OCI-LY1 (cell line): ENCODE measurements around the gene MVP.

ENCODE experiments used
- H2AFZ ChIP-seq: fragments of 200-600 bp; sonication (generic), shearing (Covaris generic); 2 replicates; pipeline ENCODE4 v1.6.0; 2014; ENCODE audit warnings: antibody characterized with exemption, mild to moderate bottlenecking, low read length
- H3F3A ChIP-seq: fragments of 200-600 bp; sonication (generic), shearing (Covaris generic); 2 replicates; pipeline ENCODE4 v1.6.0; 2014; ENCODE audit warnings: mild to moderate bottlenecking, antibody characterized with exemption, low read length, moderate library complexity; ENCODE audit not compliant: insufficient read depth
- H3K27ac ChIP-seq: fragments of 200-600 bp; sonication (generic); 2 replicates; pipeline ENCODE4 v1.5.1; 2014; ENCODE audit warnings: low read length, mixed run types, mild to moderate bottlenecking, low read depth; ENCODE audit not compliant: poor library complexity, severe bottlenecking
- H3K27me3 ChIP-seq: fragments of 200-600 bp; sonication (generic); 2 replicates; pipeline ENCODE4 v1.6.0; 2014; ENCODE audit warnings: antibody characterized with exemption, mild to moderate bottlenecking, low read length, moderate library complexity; ENCODE audit not compliant: insufficient read depth
- H3K36me3 ChIP-seq: fragments of 200-600 bp; sonication (generic); 2 replicates; pipeline ENCODE4 v1.6.1; 2014; ENCODE audit warnings: mild to moderate bottlenecking, antibody characterized with exemption, low read length, moderate library complexity, mixed read lengths; ENCODE audit not compliant: insufficient read depth
- H3K4me1 ChIP-seq: fragments of 200-600 bp; sonication (generic); 2 replicates; pipeline ENCODE4 v1.5.1; 2014; ENCODE audit warnings: mild to moderate bottlenecking, low read length, moderate library complexity; ENCODE audit not compliant: insufficient read depth, severe bottlenecking
- H3K4me2 ChIP-seq: fragments of 200-600 bp; sonication (generic), shearing (Covaris generic); 2 replicates; pipeline ENCODE4 v1.6.1; 2014; ENCODE audit warnings: low read length
- H3K4me3 ChIP-seq: fragments of 200-600 bp; sonication (generic); 2 replicates; pipeline ENCODE4 v1.5.1; 2014; ENCODE audit warnings: low read length, low read depth, mild to moderate bottlenecking, mixed read lengths; ENCODE audit not compliant: poor library complexity, severe bottlenecking
- H3K79me2 ChIP-seq: fragments of 200-600 bp; shearing (Covaris generic); 2 replicates; pipeline ENCODE4 v1.6.1; 2016; ENCODE audit warnings: mixed run types, low read length, mixed read lengths; ENCODE audit not compliant: insufficient read depth
- H3K9ac ChIP-seq: fragments of 200-600 bp; sonication (generic), shearing (Covaris generic); 2 replicates; pipeline ENCODE4 v1.6.1; 2014; ENCODE audit warnings: mild to moderate bottlenecking, low read length, mixed read lengths
- H3K9me2 ChIP-seq: fragments of 200-600 bp; sonication (generic), shearing (Covaris generic); 2 replicates; pipeline ENCODE4 v1.6.1; 2014; ENCODE audit warnings: low read depth, mild to moderate bottlenecking, low read length, mixed read lengths
- H3K9me3 ChIP-seq: fragments of 200-600 bp; shearing (Covaris generic); 2 replicates; pipeline ENCODE4 v1.6.1; 2014; ENCODE audit warnings: low read length, mixed read lengths
- H4K20me1 ChIP-seq: fragments of 200-600 bp; sonication (generic), shearing (Covaris generic); 2 replicates; pipeline ENCODE4 v1.6.0; 2016; ENCODE audit warnings: mild to moderate bottlenecking, low read length; ENCODE audit not compliant: insufficient read depth
- EZH2 ChIP-seq: fragments of 200-600 bp; sonication (generic), shearing (Covaris generic); IDR thresholded peaks from 2 replicates; pipeline ENCODE4 v1.8.0; 2017; ENCODE audit warnings: borderline replicate concordance, mixed run types, mild to moderate bottlenecking, antibody characterized with exemption, low read length, moderate library complexity, mixed read lengths
- TF ChIP-seq, protein P1 (sequence below): fragments of 200-600 bp; sonication (generic), shearing (Covaris generic); IDR thresholded peaks from 2 replicates; pipeline ENCODE4 v1.5.1; 2017; ENCODE audit warnings: mild to moderate bottlenecking, antibody characterized with exemption, low read length, moderate library complexity, mixed read lengths

Gene MVP

DNA sequence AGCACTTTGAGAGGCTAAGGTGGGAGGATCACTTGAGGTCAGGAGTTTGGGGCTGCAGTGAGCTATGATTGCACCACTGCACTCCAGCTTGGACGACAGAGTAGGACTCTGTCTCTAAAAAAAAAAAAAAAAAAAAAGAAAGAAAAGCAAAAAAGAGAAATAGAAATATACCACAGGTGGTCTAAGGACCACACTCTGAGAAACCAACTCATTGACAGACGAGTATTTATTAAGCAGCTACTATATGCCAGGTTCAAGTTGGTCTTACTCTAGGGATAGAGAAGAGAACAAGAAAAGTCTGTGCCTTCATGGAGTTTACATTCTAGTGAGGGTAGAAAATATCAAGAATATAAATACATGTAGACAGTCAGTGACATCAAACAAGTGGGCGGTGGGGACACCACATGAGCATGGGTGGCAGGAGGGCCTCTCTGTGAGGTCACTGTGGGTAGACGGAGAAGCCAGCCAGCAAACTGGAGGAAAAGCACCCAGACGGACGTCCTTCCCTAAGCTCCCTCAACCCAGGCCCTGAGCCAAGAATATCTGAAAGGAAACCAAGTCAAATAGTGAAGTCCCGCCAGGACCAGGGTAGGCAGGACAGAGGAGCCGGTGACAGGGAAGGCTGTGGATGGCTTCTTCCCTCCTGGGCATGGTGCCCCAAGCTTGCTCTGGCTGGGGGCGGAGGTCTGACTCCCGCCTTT is 38.0 kb downstream of the MVP start:
- Histone ChIP-seq H3K4me3 (no peak overlapping the region), H3F3A (no peaks in the 10 kb centered on the region), H3K9ac (no peak overlapping the region), H3K4me1 (peaks cover 12% of the 10 kb centered on the region), H3K36me3 (peaks cover 28% of the 10 kb centered on the region), H3K4me2 (no peak overlapping the region), H3K27ac (no peak overlapping the region), H3K9me2 (no peaks in the 10 kb centered on the region), H3K79me2 (no peaks in the 10 kb centered on the region), H3K9me3 (no peaks in the 10 kb centered on the region), H3K27me3 (no peaks in the 10 kb centered on the region), H4K20me1 (no peaks in the 10 kb centered on the region), H2AFZ (no peak overlapping the region)
- no peak for TF ChIP-seq EZH2
- TF ChIP-seq, protein P1, sequence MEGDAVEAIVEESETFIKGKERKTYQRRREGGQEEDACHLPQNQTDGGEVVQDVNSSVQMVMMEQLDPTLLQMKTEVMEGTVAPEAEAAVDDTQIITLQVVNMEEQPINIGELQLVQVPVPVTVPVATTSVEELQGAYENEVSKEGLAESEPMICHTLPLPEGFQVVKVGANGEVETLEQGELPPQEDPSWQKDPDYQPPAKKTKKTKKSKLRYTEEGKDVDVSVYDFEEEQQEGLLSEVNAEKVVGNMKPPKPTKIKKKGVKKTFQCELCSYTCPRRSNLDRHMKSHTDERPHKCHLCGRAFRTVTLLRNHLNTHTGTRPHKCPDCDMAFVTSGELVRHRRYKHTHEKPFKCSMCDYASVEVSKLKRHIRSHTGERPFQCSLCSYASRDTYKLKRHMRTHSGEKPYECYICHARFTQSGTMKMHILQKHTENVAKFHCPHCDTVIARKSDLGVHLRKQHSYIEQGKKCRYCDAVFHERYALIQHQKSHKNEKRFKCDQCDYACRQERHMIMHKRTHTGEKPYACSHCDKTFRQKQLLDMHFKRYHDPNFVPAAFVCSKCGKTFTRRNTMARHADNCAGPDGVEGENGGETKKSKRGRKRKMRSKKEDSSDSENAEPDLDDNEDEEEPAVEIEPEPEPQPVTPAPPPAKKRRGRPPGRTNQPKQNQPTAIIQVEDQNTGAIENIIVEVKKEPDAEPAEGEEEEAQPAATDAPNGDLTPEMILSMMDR = no peak

DNA sequence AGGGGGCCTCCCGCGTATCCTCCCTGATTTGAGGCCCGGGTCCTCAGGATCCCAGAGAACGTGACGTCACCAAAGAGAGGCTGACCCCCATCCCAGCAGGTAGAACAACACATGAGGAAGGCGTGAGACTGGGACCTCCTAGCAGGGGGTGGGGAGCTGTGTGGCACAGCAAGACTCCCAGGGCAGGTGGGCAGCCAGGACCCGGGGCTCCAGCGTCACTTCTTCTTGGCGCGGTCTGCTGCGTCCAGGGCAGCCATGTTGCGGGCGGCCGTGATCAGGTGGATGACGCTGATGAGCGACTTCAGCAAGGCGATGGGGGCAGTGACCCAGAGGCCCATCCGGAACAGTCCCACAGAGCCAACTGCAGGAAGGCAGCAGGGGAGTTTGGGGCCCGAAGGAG is 38.7 kb downstream of the MVP start:
- Histone ChIP-seq H3K79me2 (no peaks in the 10 kb centered on the region), H3F3A (no peaks in the 10 kb centered on the region), H3K9ac (no peak overlapping the region), H3K4me2 (no peak overlapping the region), H3K9me2 (no peaks in the 10 kb centered on the region), H3K9me3 (no peaks in the 10 kb centered on the region), H3K36me3 (peaks cover 28% of the 10 kb centered on the region), H3K4me3 (no peak overlapping the region), H4K20me1 (no peaks in the 10 kb centered on the region), H2AFZ (no peak overlapping the region), H3K27ac (no peak overlapping the region), H3K4me1 (peaks cover 16% of the 10 kb centered on the region), H3K27me3 (no peaks in the 10 kb centered on the region)
- TF ChIP-seq, protein P1 = no peak
- TF ChIP-seq EZH2 = no peak

DNA sequence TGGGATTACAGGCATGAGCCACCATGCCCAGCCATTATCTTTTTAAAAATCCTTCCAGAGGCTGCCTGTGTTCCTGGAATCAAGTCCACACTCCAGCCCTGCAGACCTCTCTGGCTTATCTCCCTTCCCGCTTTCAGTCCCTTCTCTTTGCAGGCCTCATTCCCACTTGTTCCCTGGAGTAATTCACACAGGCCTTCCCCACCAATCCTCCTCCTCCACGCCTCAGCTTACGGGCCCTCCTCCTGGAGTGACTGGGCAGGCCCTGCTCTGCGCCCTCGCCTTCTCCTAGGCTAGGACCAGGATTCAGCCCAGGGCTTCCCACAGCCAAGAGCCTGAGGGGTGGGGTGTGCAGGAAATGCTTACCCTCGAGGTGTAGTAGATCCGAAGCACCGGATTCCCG is 40.0 kb downstream of the MVP start:
- peaks cover 16% of the 10 kb centered on the region for H3K4me1 ChIP-seq
- TF ChIP-seq, protein P1 = no peak
- TF ChIP-seq EZH2 = no peak
- peaks cover 28% of the 10 kb centered on the region for H3K36me3 ChIP-seq
- no peaks in the 10 kb centered on the region for H3K27me3 ChIP-seq
- H3K9ac ChIP-seq = no peak overlapping the region
- no peak overlapping the region for H3K4me3 ChIP-seq
- H4K20me1 ChIP-seq = no peaks in the 10 kb centered on the region
- no peaks in the 10 kb centered on the region for H3K9me2 ChIP-seq
- no peak overlapping the region for H3K27ac ChIP-seq
- no peak overlapping the region for H3K4me2 ChIP-seq
- no peaks in the 10 kb centered on the region for H3F3A ChIP-seq
- no peak overlapping the region for H2AFZ ChIP-seq
- no peaks in the 10 kb centered on the region for H3K79me2 ChIP-seq
- no peaks in the 10 kb centered on the region for H3K9me3 ChIP-seq
